K562 (cell line): ENCODE data around the gene MLST8. TPM values are rescaled to one million over a fixed set of nuclear protein-coding genes. Genes with fewer than 3 reads are reported as not detected.
A peak's percentile ranks its signal among the peaks of the same experiment; 100 is the strongest.

Experiments used
- ASH1L ChIP-seq: fragments of 450-650 bp; IDR thresholded peaks from 2 replicates; pipeline ENCODE4 v1.6.1; 2018; ENCODE audit warnings: borderline replicate concordance, mild to moderate bottlenecking, low read depth; ENCODE audit not compliant: partially characterized antibody
- CBX1 ChIP-seq: sonication (generic); IDR thresholded peaks from 2 replicates; pipeline ENCODE4 v1.6.1; 2016; ENCODE audit warnings: antibody characterized with exemption, low read depth, mild to moderate bottlenecking
- E4F1 ChIP-seq: fragments of 250-450 bp; sonication (Bioruptor Pico); IDR thresholded peaks from 2 replicates; pipeline ENCODE4 v1.5.0; 2021; ENCODE audit warnings: mild to moderate bottlenecking, borderline replicate concordance
- ESRRA ChIP-seq: fragments of 450-650 bp; IDR thresholded peaks from 2 replicates; pipeline ENCODE4 v1.6.1; 2014; ENCODE audit warnings: low read depth, mild to moderate bottlenecking, moderate library complexity, borderline replicate concordance
- FOXA1 ChIP-seq: fragments of 450-650 bp; IDR thresholded peaks from 2 replicates; pipeline ENCODE4 v1.6.1; 2016; ENCODE audit warnings: mild to moderate bottlenecking, borderline replicate concordance
- GATA2 ChIP-seq: sonication (generic); formaldehyde crosslinking; IDR thresholded peaks from 2 replicates; pipeline ENCODE4 v1.4.0; 2020; ENCODE audit warnings: mild to moderate bottlenecking, missing genetic modification reagents
- GATAD2A ChIP-seq: fragments of 450-650 bp; IDR thresholded peaks from 2 replicates; pipeline ENCODE4 v1.6.1; 2017
- HDAC1 ChIP-seq, 2 experiments: fragments of 450-650 bp; IDR thresholded peaks; 2 replicates each; pipeline ENCODE4 v1.6.1; 2016 to 2017; ENCODE audit warnings: inconsistent platforms in 1 of 2, mild to moderate bottlenecking in 1 of 2, moderate library complexity in 1 of 2
- POLR2B ChIP-seq: fragments of 450-650 bp; IDR thresholded peaks from 2 replicates; pipeline ENCODE4 v1.6.1; 2018; ENCODE audit warnings: low read depth; ENCODE audit not compliant: partially characterized antibody
- RFX5 ChIP-seq: IDR thresholded peaks from 2 replicates; pipeline ENCODE4 v1.6.1; 2011; ENCODE audit warnings: low read depth, mild to moderate bottlenecking, improper control_type of control experiment, low read length
- RFX7 ChIP-seq: fragments of 250-450 bp; sonication (Bioruptor Pico); IDR thresholded peaks from 2 replicates; pipeline ENCODE4 v1.5.1; 2021; ENCODE audit warnings: mild to moderate bottlenecking
- SMAD3 ChIP-seq: fragments of 450-650 bp; formaldehyde crosslinking; conservative IDR thresholded peaks from 2 replicates; pipeline ENCODE4 v1.4.0; 2020; ENCODE audit warnings: mild to moderate bottlenecking
- SRSF9 ChIP-seq: fragments of 200-400 bp; formaldehyde crosslinking; IDR thresholded peaks from 2 replicates; pipeline ENCODE4 v1.6.1; 2017; ENCODE audit warnings: low read depth, low read length, borderline replicate concordance
- TRIM24 ChIP-seq, 2 experiments: fragments of 450-650 bp; IDR thresholded peaks; 2 replicates each; pipeline ENCODE4 v1.6.1; 2016
- ZNF41 ChIP-seq: fragments of 250-450 bp; sonication (Bioruptor Pico); conservative IDR thresholded peaks from 2 replicates; pipeline ENCODE4 v1.4.0; 2020; ENCODE audit warnings: mild to moderate bottlenecking
- ZNF76 ChIP-seq: fragments of 250-450 bp; sonication (Bioruptor Pico); IDR thresholded peaks from 2 replicates; pipeline ENCODE4 v1.4.0; 2020; ENCODE audit warnings: mild to moderate bottlenecking, moderate library complexity, borderline replicate concordance
- polyA plus RNA-seq, 8 experiments: library from polyadenylated mRNA; depleted of rRNA in 4 of 8; stranded (reverse) in 5 of 8; unstranded in 3 of 8; fragments of >200 nt; fragmentation: Nextera tagmentation in 2 of 8; fragmentation: Illumina TruSeq in 1 of 8; extraction: Ambion mirVana in 2 of 8; extraction: Trizol in 1 of 8; gene quantifications; 2 replicates each; pipeline versions ENCODE4 v1.2.1 to v1.2.3, GENCODE V29; 2011 to 2014; ENCODE audit warnings: inconsistent platforms in 1 of 8, missing spikeins in 1 of 8
- total RNA-seq, 7 experiments: library from RNA; depleted of rRNA in 6 of 7; stranded (reverse); fragments of >200 nt in 6 of 7; fragmentation: Illumina TruSeq in 2 of 7; extraction: Trizol in 2 of 7; gene quantifications; 2 replicates each; pipeline versions ENCODE4 v1.2.1 to v1.2.3, GENCODE V29; 2011 to 2021; ENCODE audit warnings: low replicate concordance in 1 of 7
- TF ChIP-seq, protein P1 (sequence below): fragments of 450-650 bp; formaldehyde crosslinking; conservative IDR thresholded peaks from 2 replicates; pipeline ENCODE4 v1.4.0; 2022; ENCODE audit warnings: mild to moderate bottlenecking, missing genetic modification characterization
- TF ChIP-seq, protein P2 (sequence below): IDR thresholded peaks from 2 replicates; pipeline ENCODE4 v1.6.1; 2011; ENCODE audit warnings: borderline replicate concordance, low read depth, mild to moderate bottlenecking, moderate library complexity, low read length; ENCODE audit not compliant: insufficient read depth, poor library complexity, severe bottlenecking
- TF ChIP-seq, protein P3 (sequence below): sonication (generic); formaldehyde crosslinking; IDR thresholded peaks from 2 replicates; pipeline ENCODE4 v1.8.1; 2022; ENCODE audit warnings: missing genetic modification reagents
- TF ChIP-seq, protein P4 (sequence below): fragments of 450-650 bp; IDR thresholded peaks from 2 replicates; pipeline ENCODE4 v1.7.1; 2018; ENCODE audit warnings: mild to moderate bottlenecking, low read depth; ENCODE audit not compliant: partially characterized antibody

MLST8 gene
- total and polyA plus RNA-seq, 9 of the 15 experiments (the other 6 are each of a cell fraction or from before 2014, with no cell fraction given) = 1.5 to 116 (median 43.3) TPM

DNA sequence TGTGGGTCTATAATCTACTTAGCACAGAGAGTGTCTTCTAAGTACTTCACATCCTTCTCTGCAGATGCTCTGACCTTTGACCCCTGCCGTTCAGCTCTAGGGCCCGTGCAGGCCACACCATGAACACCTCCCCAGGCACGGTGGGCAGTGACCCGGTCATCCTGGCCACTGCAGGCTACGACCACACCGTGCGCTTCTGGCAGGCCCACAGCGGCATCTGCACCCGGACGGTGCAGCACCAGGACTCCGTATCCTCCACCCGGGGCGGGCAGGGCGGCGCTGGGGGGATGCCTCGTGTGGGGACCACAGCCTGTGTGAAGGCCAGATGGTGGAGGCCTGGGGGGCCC is 686 bp downstream of the MLST8 start (continued):
- no peak for TF ChIP-seq ZNF41 (CRISPR knock-in tag)
- TF ChIP-seq HDAC1 (IDR thresholded peaks at IDR 0.05) = no peak; a peak in 1 of 4 replicates
- no peak for TF ChIP-seq SMAD3
- TF ChIP-seq, protein P1, sequence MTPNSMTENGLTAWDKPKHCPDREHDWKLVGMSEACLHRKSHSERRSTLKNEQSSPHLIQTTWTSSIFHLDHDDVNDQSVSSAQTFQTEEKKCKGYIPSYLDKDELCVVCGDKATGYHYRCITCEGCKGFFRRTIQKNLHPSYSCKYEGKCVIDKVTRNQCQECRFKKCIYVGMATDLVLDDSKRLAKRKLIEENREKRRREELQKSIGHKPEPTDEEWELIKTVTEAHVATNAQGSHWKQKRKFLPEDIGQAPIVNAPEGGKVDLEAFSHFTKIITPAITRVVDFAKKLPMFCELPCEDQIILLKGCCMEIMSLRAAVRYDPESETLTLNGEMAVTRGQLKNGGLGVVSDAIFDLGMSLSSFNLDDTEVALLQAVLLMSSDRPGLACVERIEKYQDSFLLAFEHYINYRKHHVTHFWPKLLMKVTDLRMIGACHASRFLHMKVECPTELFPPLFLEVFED = no peak
- no peak for TF ChIP-seq GATA2 (CRISPR knock-in tag)
- TF ChIP-seq RFX7 (CRISPR knock-in tag) = no peak
- TF ChIP-seq, protein P2, sequence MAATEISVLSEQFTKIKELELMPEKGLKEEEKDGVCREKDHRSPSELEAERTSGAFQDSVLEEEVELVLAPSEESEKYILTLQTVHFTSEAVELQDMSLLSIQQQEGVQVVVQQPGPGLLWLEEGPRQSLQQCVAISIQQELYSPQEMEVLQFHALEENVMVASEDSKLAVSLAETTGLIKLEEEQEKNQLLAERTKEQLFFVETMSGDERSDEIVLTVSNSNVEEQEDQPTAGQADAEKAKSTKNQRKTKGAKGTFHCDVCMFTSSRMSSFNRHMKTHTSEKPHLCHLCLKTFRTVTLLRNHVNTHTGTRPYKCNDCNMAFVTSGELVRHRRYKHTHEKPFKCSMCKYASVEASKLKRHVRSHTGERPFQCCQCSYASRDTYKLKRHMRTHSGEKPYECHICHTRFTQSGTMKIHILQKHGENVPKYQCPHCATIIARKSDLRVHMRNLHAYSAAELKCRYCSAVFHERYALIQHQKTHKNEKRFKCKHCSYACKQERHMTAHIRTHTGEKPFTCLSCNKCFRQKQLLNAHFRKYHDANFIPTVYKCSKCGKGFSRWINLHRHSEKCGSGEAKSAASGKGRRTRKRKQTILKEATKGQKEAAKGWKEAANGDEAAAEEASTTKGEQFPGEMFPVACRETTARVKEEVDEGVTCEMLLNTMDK = no peak
- TF ChIP-seq, protein P3, sequence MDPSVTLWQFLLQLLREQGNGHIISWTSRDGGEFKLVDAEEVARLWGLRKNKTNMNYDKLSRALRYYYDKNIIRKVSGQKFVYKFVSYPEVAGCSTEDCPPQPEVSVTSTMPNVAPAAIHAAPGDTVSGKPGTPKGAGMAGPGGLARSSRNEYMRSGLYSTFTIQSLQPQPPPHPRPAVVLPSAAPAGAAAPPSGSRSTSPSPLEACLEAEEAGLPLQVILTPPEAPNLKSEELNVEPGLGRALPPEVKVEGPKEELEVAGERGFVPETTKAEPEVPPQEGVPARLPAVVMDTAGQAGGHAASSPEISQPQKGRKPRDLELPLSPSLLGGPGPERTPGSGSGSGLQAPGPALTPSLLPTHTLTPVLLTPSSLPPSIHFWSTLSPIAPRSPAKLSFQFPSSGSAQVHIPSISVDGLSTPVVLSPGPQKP (CRISPR knock-in tag) = 0 out of 2 replicates have a peak, but pooled peaks have one; percentile 78
- TF ChIP-seq GATAD2A = no peak
- TF ChIP-seq E4F1 (CRISPR knock-in tag) = no peak
- no peak for TF ChIP-seq TRIM24 (IDR thresholded peaks at IDR 0.05)
- TF ChIP-seq FOXA1 = no peak
- TF ChIP-seq POLR2B = no peak
- TF ChIP-seq ASH1L = no peak
- TF ChIP-seq RFX5 = no peak
- no peak for TF ChIP-seq SRSF9
- no peak for TF ChIP-seq ESRRA
- TF ChIP-seq ZNF76 = no peak
- TF ChIP-seq, protein P4, sequence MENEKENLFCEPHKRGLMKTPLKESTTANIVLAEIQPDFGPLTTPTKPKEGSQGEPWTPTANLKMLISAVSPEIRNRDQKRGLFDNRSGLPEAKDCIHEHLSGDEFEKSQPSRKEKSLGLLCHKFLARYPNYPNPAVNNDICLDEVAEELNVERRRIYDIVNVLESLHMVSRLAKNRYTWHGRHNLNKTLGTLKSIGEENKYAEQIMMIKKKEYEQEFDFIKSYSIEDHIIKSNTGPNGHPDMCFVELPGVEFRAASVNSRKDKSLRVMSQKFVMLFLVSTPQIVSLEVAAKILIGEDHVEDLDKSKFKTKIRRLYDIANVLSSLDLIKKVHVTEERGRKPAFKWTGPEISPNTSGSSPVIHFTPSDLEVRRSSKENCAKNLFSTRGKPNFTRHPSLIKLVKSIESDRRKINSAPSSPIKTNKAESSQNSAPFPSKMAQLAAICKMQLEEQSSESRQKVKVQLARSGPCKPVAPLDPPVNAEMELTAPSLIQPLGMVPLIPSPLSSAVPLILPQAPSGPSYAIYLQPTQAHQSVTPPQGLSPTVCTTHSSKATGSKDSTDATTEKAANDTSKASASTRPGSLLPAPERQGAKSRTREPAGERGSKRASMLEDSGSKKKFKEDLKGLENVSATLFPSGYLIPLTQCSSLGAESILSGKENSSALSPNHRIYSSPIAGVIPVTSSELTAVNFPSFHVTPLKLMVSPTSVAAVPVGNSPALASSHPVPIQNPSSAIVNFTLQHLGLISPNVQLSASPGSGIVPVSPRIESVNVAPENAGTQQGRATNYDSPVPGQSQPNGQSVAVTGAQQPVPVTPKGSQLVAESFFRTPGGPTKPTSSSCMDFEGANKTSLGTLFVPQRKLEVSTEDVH = no peak
- TF ChIP-seq CBX1 = no peak
